HepG2 (cell line): ENCODE measurements around the gene SS18L1. TPM values are rescaled to one million over a fixed set of nuclear protein-coding genes. Genes with fewer than 3 reads are reported as not detected.

Experiments
- AGO1 ChIP-seq: fragments of 200-400 bp; formaldehyde crosslinking; IDR thresholded peaks from 2 replicates; pipeline ENCODE4 v1.6.1; 2017; ENCODE audit warnings: mild to moderate bottlenecking, low read depth, low read length, moderate library complexity; ENCODE audit not compliant: poor library complexity, severe bottlenecking
- CAMTA2 ChIP-seq: sonication (generic); formaldehyde crosslinking; IDR thresholded peaks from 2 replicates; pipeline ENCODE4 v1.4.0; 2020; ENCODE audit warnings: mild to moderate bottlenecking, missing genetic modification reagents, borderline replicate concordance
- CHCHD3 ChIP-seq: sonication (generic); formaldehyde crosslinking; IDR thresholded peaks from 2 replicates; pipeline ENCODE4 v1.8.0; 2022; ENCODE audit warnings: mild to moderate bottlenecking, missing genetic modification reagents, moderate library complexity
- CREM ChIP-seq, 2 experiments: sonication (generic) in 1 of 2; formaldehyde crosslinking in 1 of 2; IDR thresholded peaks; 2 replicates each; pipeline versions ENCODE4 v1.4.0 to v1.6.1; 2016 to 2020; ENCODE audit warnings: antibody characterized with exemption in 1 of 2, mild to moderate bottlenecking in 1 of 2, missing genetic modification reagents in 1 of 2
- KDM2A ChIP-seq: sonication (generic); formaldehyde crosslinking; IDR thresholded peaks from 2 replicates; pipeline ENCODE4 v1.4.0; 2020; ENCODE audit warnings: low read depth, missing genetic modification reagents, borderline replicate concordance
- KDM3A ChIP-seq: IDR thresholded peaks from 2 replicates; pipeline ENCODE4 v1.6.1; 2018; ENCODE audit warnings: low read depth, missing compliant biosample characterization
- MAFG ChIP-seq: sonication (generic); formaldehyde crosslinking; IDR thresholded peaks from 2 replicates; pipeline ENCODE4 v1.5.1; 2020; ENCODE audit warnings: mild to moderate bottlenecking, missing genetic modification reagents
- MBNL3 ChIP-seq: fragments of 250-450 bp; sonication (Bioruptor Pico); conservative IDR thresholded peaks from 2 replicates; pipeline ENCODE4 v1.8.0; 2022; ENCODE audit warnings: mild to moderate bottlenecking, inconsistent platforms
- NFE2 ChIP-seq: sonication (generic); formaldehyde crosslinking; IDR thresholded peaks from 2 replicates; pipeline ENCODE4 v1.4.0; 2020; ENCODE audit warnings: missing genetic modification reagents
- PAF1 ChIP-seq: IDR thresholded peaks from 2 replicates; pipeline ENCODE4 v1.6.1; 2016; ENCODE audit warnings: missing genetic modification reagents, missing compliant biosample characterization
- PHF21A ChIP-seq: sonication (generic); formaldehyde crosslinking; IDR thresholded peaks from 2 replicates; pipeline ENCODE4 v1.5.0; 2020; ENCODE audit warnings: mild to moderate bottlenecking, missing genetic modification reagents
- PHF5A ChIP-seq: IDR thresholded peaks from one replicate; pipeline ENCODE4 v1.6.1; 2018; ENCODE audit warnings: low read depth, missing genetic modification reagents; ENCODE audit not compliant: unreplicated experiment
- PHF8 ChIP-seq: sonication (generic); formaldehyde crosslinking; IDR thresholded peaks from 2 replicates; pipeline ENCODE4 v1.5.0; 2020; ENCODE audit warnings: missing genetic modification reagents
- POLR2AphosphoS5 ChIP-seq: IDR thresholded peaks from 2 replicates; pipeline ENCODE4 v1.6.1; 2012; ENCODE audit warnings: low read depth, low read length
- RBAK ChIP-seq: sonication (generic); formaldehyde crosslinking; IDR thresholded peaks from 2 replicates; pipeline ENCODE4 v1.5.1; 2020; ENCODE audit warnings: mild to moderate bottlenecking, missing genetic modification reagents
- REL ChIP-seq: sonication (generic); formaldehyde crosslinking; conservative IDR thresholded peaks from 2 replicates; pipeline ENCODE4 v1.8.0; 2022; ENCODE audit warnings: mild to moderate bottlenecking, missing genetic modification reagents, moderate library complexity
- SMAD3 ChIP-seq: sonication (generic); formaldehyde crosslinking; IDR thresholded peaks from 2 replicates; pipeline ENCODE4 v1.4.0; 2020; ENCODE audit warnings: missing genetic modification reagents
- TCF12 ChIP-seq, 2 experiments: fragments of 450-650 bp in 1 of 2; sonication (generic) in 1 of 2; formaldehyde crosslinking in 1 of 2; IDR thresholded peaks; 2 replicates each; pipeline versions ENCODE4 v1.6.1 to v1.8.0; 2017 to 2022; ENCODE audit warnings: antibody characterized with exemption in 1 of 2, mild to moderate bottlenecking in 1 of 2, missing genetic modification reagents in 1 of 2, moderate library complexity in 1 of 2
- YY1 ChIP-seq: IDR thresholded peaks from 2 replicates; pipeline ENCODE4 v1.6.1; 2011; ENCODE audit warnings: low read length, low read depth, moderate library complexity, mild to moderate bottlenecking; ENCODE audit not compliant: insufficient read depth, insufficient replicate concordance
- ZBTB39 ChIP-seq: sonication (generic); formaldehyde crosslinking; IDR thresholded peaks from 2 replicates; pipeline ENCODE4 v1.5.0; 2020; ENCODE audit warnings: missing genetic modification reagents
- ZNF207 ChIP-seq: fragments of 450-650 bp; IDR thresholded peaks from 2 replicates; pipeline ENCODE4 v1.6.1; 2016; ENCODE audit warnings: antibody characterized with exemption, borderline replicate concordance
- ZNF274 ChIP-seq: sonication (generic); formaldehyde crosslinking; IDR thresholded peaks from 2 replicates; pipeline ENCODE4 v1.5.1; 2020; ENCODE audit warnings: mild to moderate bottlenecking, missing genetic modification reagents
- ZNF543 ChIP-seq: sonication (generic); formaldehyde crosslinking; IDR thresholded peaks from 2 replicates; pipeline ENCODE4 v1.4.0; 2020; ENCODE audit warnings: mild to moderate bottlenecking, missing genetic modification reagents
- ZNF546 ChIP-seq: sonication (generic); formaldehyde crosslinking; conservative IDR thresholded peaks from 2 replicates; pipeline ENCODE4 v1.8.1; 2023; ENCODE audit warnings: mild to moderate bottlenecking, missing genetic modification reagents
- ZNF768 ChIP-seq: sonication (generic); formaldehyde crosslinking; IDR thresholded peaks from 2 replicates; pipeline ENCODE4 v1.4.0; 2020; ENCODE audit warnings: missing genetic modification reagents
- ZSCAN20 ChIP-seq: sonication (generic); formaldehyde crosslinking; IDR thresholded peaks from 2 replicates; pipeline ENCODE4 v1.4.0; 2020; ENCODE audit warnings: missing genetic modification reagents, mild to moderate bottlenecking, borderline replicate concordance
- polyA plus RNA-seq, 8 experiments: library from polyadenylated mRNA; depleted of rRNA in 3 of 8; stranded (reverse) in 7 of 8; unstranded in 1 of 8; fragments of >200 nt; fragmentation: Illumina TruSeq in 4 of 8; extraction: Trizol in 4 of 8; gene quantifications; 2 replicates each; pipeline versions ENCODE4 v1.2.1 to v1.2.3, GENCODE V29; 2011 to 2016; ENCODE audit warnings: low read depth in 4 of 8, missing spikeins in 1 of 8, mixed read lengths in 1 of 8; ENCODE audit not compliant: insufficient read depth in 1 of 8
- total RNA-seq, 5 experiments: library from RNA; depleted of rRNA; stranded (reverse); fragments of >200 nt; fragmentation: Illumina TruSeq; extraction: Trizol; gene quantifications; 2 replicates each; pipeline ENCODE4 v1.2.3, GENCODE V29; 2016; ENCODE audit warnings: low read depth in 1 of 5
- TF ChIP-seq, protein P1 (sequence below): IDR thresholded peaks from 2 replicates; pipeline ENCODE4 v1.6.1; 2018; ENCODE audit warnings: missing genetic modification reagents
- TF ChIP-seq, protein P2 (sequence below): IDR thresholded peaks from 2 replicates; pipeline ENCODE4 v1.6.1; 2016; ENCODE audit warnings: missing genetic modification reagents, missing compliant biosample characterization

SS18L1 gene
- total and polyA plus RNA-seq, 2 of the 13 experiments (the other 11 are each of a cell fraction or from before 2014, with no cell fraction given) = 17.8 to 27.6 TPM

- no peak; the same call in 1 of the 2 replicates for TF ChIP-seq REL (CRISPR knock-in tag)
- peak; percentile 31; the same call in 1 of the 2 replicates for TF ChIP-seq KDM2A (CRISPR knock-in tag)
- TF ChIP-seq TCF12 (IDR thresholded peaks at IDR 0.05) = no peak
- TF ChIP-seq TCF12 (CRISPR knock-in tag; IDR thresholded peaks at IDR 0.05) = no peak
- peak; percentile 14; the same call in 1 of the 2 replicates for TF ChIP-seq PHF8 (CRISPR knock-in tag)
- TF ChIP-seq CHCHD3 (CRISPR knock-in tag) = no peak
- peak; percentile 55; the same call in 1 of the 2 replicates for TF ChIP-seq PHF21A (CRISPR knock-in tag)
- TF ChIP-seq ZNF543 (CRISPR knock-in tag) = no peak; the same call in 1 of the 2 replicates
- TF ChIP-seq POLR2AphosphoS5 = no peak
- TF ChIP-seq ZNF546 (CRISPR knock-in tag) = no peak
- no peak for TF ChIP-seq MBNL3 (CRISPR knock-in tag)
- no peak for TF ChIP-seq PHF5A (CRISPR knock-in tag)
- TF ChIP-seq, protein P1, sequence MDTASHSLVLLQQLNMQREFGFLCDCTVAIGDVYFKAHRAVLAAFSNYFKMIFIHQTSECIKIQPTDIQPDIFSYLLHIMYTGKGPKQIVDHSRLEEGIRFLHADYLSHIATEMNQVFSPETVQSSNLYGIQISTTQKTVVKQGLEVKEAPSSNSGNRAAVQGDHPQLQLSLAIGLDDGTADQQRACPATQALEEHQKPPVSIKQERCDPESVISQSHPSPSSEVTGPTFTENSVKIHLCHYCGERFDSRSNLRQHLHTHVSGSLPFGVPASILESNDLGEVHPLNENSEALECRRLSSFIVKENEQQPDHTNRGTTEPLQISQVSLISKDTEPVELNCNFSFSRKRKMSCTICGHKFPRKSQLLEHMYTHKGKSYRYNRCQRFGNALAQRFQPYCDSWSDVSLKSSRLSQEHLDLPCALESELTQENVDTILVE = no peak; the same call in 1 of the 2 replicates
- peak; percentile 27; the same call in 1 of the 2 replicates for TF ChIP-seq ZNF768 (CRISPR knock-in tag)
- TF ChIP-seq, protein P2, sequence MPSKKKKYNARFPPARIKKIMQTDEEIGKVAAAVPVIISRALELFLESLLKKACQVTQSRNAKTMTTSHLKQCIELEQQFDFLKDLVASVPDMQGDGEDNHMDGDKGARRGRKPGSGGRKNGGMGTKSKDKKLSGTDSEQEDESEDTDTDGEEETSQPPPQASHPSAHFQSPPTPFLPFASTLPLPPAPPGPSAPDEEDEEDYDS (CRISPR knock-in tag) = no peak
- TF ChIP-seq NFE2 (CRISPR knock-in tag) = no peak
- TF ChIP-seq YY1 = no peak
- no peak for TF ChIP-seq MAFG
- no peak for TF ChIP-seq AGO1
- TF ChIP-seq ZSCAN20 (CRISPR knock-in tag) = no peak
- no peak for TF ChIP-seq ZBTB39
- TF ChIP-seq CAMTA2 (CRISPR knock-in tag) = no peak
- no peak for TF ChIP-seq ZNF207
- TF ChIP-seq CREM (IDR thresholded peaks at IDR 0.05) = no peak
- TF ChIP-seq CREM (CRISPR knock-in tag; IDR thresholded peaks at IDR 0.05) = no peak
- peak; percentile 4; the same call in 1 of the 2 replicates for TF ChIP-seq PAF1 (CRISPR knock-in tag)
- TF ChIP-seq SMAD3 (CRISPR knock-in tag) = 0 out of 2 replicates have a peak, but pooled peaks have one; percentile 37
- no peak for TF ChIP-seq KDM3A (CRISPR knock-in tag)
- no peak; the same call in 1 of the 2 replicates for TF ChIP-seq ZNF274
- TF ChIP-seq RBAK (CRISPR knock-in tag) = no peak
These were observed 1.9 kb upstream of the SS18L1 start (continued) for GRCh38 chr20:62141397-62142251.
